DMS153 treated with DMSO at 0.1 percent for 48 hours (cell line): ENCODE results near the gene TMED4.
"Not testable (repeated sequence)": the region's sequence is repeated elsewhere in the genome, so short reads cannot be mapped to it uniquely, and the experiment has no call there.

Experiments used
- DNase-seq: peaks from one replicate; lab custom pipeline; 2025; ENCODE audit not compliant: unreplicated experiment; lab: John Stamatoyannopoulos, UW

TMED4 gene

GRCh38 chr7:44607141-44608068, 25.4 kb upstream of the TMED4 start:
- DNase-seq, result no peak

GRCh38 chr7:44606341-44607140, 24.5 kb upstream of the TMED4 start, which contains the start of gene OGDH:
OGDH (plus strand) TSS chr7:44606627; CDS start chr7:44624344, 17,717 bp downstream.
- peak; percentile 99 for DNase-seq

DNA sequence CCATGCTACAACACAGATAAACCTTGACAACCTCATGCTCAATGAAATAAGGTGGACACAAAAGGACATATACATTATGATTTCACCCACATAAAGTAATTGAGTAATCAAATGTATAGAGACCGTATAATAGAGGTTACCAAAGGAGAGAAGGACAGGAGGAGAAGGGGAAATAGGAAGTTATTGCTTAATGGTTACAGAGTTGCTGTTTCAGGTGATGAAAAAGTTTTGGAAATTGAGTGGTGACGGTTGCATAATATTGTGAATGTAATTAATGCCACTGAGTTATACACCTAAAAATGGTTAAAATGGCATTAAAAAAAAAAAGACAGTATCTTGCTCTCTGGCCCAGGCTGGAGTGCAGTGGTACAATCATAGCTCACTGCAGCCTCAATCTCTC, 22.9 kb upstream of the TMED4 start:
- DNase-seq, result no peak

- no peak for DNase-seq
Observed at GRCh38 chr7:44603193-44603592, 21.2 kb upstream of the TMED4 start.

DNA sequence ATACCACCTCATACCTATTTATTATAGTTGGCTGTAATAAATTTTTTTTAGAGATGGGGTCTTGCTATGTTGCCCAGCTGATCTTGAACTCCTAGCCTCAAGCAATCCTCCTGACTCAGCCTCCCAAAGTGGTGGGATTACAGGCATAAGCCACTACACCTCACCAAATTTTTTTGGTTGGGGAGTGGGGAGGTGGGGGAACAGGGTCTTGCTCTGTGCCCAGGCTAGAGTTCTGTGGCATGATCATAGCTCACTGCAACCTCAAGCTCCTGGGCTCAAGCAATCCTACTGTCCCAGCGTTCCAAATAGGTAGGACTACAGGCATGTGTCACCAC, 20.5 kb upstream of the TMED4 start:
- DNase-seq, result no peak

GRCh38 chr7:44599222-44599621, 17.2 kb upstream of the TMED4 start:
- no peak for DNase-seq

- DNase-seq, result not testable (repeated sequence)
Observed at GRCh38 chr7:44597181-44597580, 15.2 kb upstream of the TMED4 start.

DNA sequence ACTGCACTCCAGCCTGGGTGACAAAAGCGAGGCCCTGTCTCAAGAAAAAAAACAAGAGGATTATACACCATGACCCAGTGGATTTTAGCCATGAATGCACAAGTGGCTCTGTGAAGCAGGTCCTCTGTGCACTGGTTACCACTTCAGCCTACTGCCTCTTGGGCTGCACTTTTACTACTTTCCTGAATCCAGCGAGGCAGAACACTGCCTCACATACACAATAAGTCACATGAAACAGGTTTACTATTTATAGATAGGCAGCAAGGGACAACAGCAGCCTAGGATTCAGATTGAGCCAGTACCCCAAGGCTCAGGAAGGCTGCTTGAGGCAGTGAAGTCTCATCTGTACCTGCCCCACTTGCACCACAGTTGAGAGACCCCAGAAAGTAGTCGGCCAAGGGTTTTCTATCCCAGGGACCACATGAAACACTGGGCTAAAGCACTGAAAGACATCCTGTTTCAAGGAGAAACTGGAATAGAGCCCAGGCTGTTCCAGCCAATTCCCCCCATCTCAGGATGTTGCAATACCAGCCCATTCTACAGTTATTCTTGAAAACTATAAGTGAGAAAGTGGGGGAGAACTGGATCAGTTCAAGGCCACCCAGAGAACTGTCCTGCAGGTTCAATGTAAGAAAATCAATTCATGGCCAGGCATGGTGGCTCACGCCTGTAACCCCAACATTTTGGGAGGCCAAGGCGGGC, 14.1 kb upstream of the TMED4 start:
- DNase-seq, result no peak

DNA sequence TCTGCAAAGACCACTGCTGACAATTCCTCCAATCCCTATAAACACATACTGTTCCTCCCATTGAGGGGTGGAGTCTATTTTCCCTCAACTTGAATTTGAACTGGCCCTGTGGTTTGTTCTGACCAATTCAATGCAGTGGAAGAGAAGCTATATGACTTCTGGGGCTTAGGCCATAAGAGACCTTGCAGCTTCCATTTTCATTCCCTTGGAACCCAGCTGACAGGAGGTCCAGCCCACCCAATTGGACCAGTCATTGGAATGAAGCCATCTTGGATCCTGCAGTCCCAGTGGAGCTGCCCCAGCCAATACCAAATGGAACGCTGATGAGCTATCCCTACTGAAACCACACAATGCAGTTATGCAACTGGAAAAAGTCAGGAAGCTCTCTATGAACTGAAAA, 8.9 kb upstream of the TMED4 start:
- DNase-seq, result no peak

DNA sequence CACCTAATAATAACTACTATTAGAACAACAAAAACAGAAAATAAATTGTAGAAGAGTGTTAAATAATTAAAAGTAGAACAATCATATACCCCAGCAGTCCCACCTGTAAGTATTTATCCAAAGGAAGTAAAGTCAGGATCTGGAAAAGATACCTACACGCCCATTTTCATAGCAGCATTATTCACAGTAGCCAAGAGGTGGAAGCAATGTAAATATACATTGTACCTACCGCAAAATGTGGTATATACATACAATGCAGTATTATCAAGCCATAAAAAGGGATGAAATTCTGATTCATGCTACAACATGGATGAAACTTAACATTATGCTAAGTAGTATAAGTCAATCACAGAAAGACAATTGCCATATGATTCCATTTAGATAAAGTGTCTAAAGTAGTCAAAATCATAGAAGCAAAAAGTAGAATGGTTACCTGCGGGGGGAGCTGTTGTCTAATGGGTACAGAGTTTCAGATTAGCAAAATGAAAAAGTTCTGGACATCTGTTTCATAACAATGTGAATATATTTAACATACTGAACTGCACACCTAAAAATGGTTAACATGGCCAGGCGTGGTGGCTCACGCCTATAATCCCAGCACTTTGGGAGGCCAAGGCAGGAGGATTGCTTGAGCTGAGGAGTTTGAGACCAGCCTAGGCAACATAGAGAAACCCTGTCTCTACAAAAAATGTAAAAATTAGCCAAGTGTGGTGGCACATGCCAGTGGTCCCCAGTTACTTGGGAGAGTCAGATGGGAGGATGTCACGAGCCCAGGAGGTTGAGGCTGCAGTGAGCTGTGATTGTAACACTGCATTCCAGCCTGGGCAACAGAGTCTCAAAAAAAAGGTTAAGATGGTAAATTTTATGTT, 6.0 kb upstream of the TMED4 start:
- DNase-seq, result peak; percentile 55

GRCh38 chr7:44583146-44583865, 1.3 kb upstream of the TMED4 start:
- no peak for DNase-seq

DNA sequence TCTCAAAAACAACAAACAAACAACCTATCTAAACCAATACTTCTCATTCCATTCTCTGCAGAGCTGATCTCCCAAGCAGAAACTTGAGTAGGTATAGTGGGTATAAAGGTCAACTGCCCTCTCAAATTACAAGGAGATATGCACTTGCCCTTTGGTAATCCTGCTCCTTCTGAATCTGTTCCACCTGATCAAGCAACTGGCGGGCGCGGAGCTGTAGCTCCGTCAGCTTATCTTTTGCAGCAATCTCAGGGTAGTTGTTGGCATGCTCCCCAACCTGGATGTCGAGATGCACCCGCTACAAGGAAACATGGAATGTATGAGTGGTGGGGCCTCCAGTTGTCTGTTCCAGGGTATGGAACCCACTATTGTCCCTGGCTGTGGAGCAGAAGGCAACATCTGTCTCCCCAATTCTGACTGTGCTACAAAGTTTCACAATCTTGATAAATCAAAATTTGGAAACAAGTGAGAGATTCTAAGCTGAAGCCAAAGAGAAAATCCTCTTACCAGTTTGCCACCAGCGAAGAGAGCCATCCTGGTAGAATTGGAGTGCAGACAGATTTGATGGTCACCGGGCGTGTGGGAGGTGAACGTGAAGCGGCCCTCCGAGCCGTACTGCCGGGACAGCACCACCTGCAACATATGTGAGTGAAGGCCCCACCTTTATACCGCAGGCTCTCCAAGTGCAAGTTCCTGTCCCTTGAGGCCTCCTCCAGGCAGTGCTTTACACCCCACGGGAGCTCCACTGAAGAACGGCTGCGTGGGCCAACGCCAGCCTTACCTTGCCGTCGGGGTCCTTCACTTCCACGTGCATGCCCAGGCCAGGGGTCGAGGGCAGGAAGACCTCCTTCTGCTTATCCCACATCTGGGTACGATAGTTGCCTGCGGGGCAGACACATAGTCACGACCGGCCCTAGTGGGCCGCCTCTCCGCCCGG, 819 bp downstream of the TMED4 start:
- DNase-seq, result no peak

DNA sequence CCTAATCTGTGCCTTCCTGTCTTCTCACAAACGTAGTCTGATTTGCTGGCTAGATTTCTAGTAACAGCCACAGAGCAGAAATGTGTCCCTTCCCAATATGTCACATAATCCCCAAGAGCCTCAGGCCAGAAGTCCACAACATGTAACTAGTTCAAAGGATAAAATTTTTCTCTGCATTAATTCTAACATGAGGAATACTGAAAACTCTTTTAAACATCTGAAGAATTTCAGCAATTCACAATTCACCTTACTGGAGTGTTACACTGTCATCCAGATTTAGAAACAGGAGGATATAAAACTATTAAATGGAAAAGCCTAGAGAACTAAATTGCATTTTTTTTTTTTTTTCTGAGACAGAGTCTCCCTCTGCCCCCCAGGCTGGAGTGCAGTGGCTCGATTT, 5.8 kb downstream of the TMED4 start:
- DNase-seq, result no peak

GRCh38 chr7:44575054-44575453, 7.0 kb downstream of the TMED4 start:
- no peak for DNase-seq

- DNase-seq, result no peak
Observed at GRCh38 chr7:44574287-44574872, 7.7 kb downstream of the TMED4 start.

GRCh38 chr7:44573464-44574286, 8.4 kb downstream of the TMED4 start, which contains the start of gene DDX56:
DDX56 (minus strand) TSS chr7:44573908; CDS start chr7:44573895, 13 bp downstream.
- peak; percentile 96 for DNase-seq

GRCh38 chr7:44572771-44573170, 9.3 kb downstream of the TMED4 start:
- DNase-seq, result no peak
